GM23338 (cell line): ENCODE data around the gene TMCO4. TPM values are rescaled to one million over a fixed set of nuclear protein-coding genes. Genes with fewer than 3 reads are reported as not detected.

Experiments used
- ATAC-seq: fragments of 200-7000 bp; cut with Tn5 transposase; 3 replicates; pipeline ENCODE4 v1.9.1; 2020
- DNase-seq: peaks from one replicate; pipeline ENCODE4 v3.0.0-alpha.2; 2015; ENCODE audit warnings: low spot score
- H2AFZ ChIP-seq: fragments of 200-600 bp; sonication (generic); 2 replicates; pipeline ENCODE4 v1.8.0; 2016; ENCODE audit warnings: antibody characterized with exemption, mild to moderate bottlenecking, moderate library complexity
- H3F3A ChIP-seq: fragments of 200-600 bp; sonication (generic); replicated peaks from 2 replicates; pipeline ENCODE4 v1.8.0; 2017; ENCODE audit warnings: antibody characterized with exemption, mixed run types, low read depth
- H3K27ac ChIP-seq: fragments of 200-600 bp; sonication (generic); 2 replicates; pipeline ENCODE4 v1.6.1; 2016; ENCODE audit warnings: low read depth
- H3K27me3 ChIP-seq: fragments of 200-600 bp; sonication (generic); 2 replicates; pipeline ENCODE4 v1.8.0; 2016; ENCODE audit warnings: mild to moderate bottlenecking, mixed run types, moderate library complexity; ENCODE audit not compliant: insufficient read depth
- H3K36me3 ChIP-seq: fragments of 200-600 bp; sonication (generic); 2 replicates; pipeline ENCODE4 v1.8.0; 2016; ENCODE audit warnings: mild to moderate bottlenecking; ENCODE audit not compliant: insufficient read depth
- H3K4me1 ChIP-seq: fragments of 200-600 bp; sonication (generic); 2 replicates; pipeline ENCODE4 v1.8.0; 2016; ENCODE audit warnings: mild to moderate bottlenecking, moderate library complexity; ENCODE audit not compliant: insufficient read depth
- H3K4me2 ChIP-seq: fragments of 200-600 bp; sonication (generic); 2 replicates; pipeline ENCODE4 v1.7.1; 2017; ENCODE audit warnings: mixed run types
- H3K4me3 ChIP-seq: fragments of 200-600 bp; sonication (generic); 2 replicates; pipeline ENCODE4 v1.6.1; 2016; ENCODE audit warnings: mixed run types
- H3K79me2 ChIP-seq: fragments of 200-600 bp; sonication (generic); replicated peaks from 2 replicates; pipeline ENCODE4 v1.8.0; 2017; ENCODE audit warnings: mild to moderate bottlenecking; ENCODE audit not compliant: insufficient read depth
- H3K9me2 ChIP-seq: fragments of 200-600 bp; sonication (generic); 2 replicates; pipeline ENCODE4 v1.8.0; 2017; ENCODE audit not compliant: insufficient read depth
- H4K20me1 ChIP-seq: fragments of 200-600 bp; sonication (generic); replicated peaks from 2 replicates; pipeline ENCODE4 v1.8.0; 2017; ENCODE audit warnings: mild to moderate bottlenecking; ENCODE audit not compliant: insufficient read depth
- H3K27ac Mint-ChIP-seq: 2 replicates; pipeline ENCODE4 v1.8.0; 2020; ENCODE audit warnings: inconsistent platforms, mild to moderate bottlenecking, moderate library complexity, mixed read lengths
- H3K27me3 Mint-ChIP-seq: 3 replicates; pipeline ENCODE4 v1.8.0; 2022; ENCODE audit warnings: low read depth, mild to moderate bottlenecking, moderate library complexity, mixed read lengths, inconsistent platforms; ENCODE audit not compliant: insufficient read depth, poor library complexity
- H3K36me3 Mint-ChIP-seq: 3 replicates; pipeline ENCODE4 v1.8.0; 2021; ENCODE audit warnings: low read depth, mild to moderate bottlenecking, inconsistent platforms, moderate library complexity, mixed read lengths
- H3K4me1 Mint-ChIP-seq: 3 replicates; pipeline ENCODE4 v1.8.0; 2020; ENCODE audit warnings: mild to moderate bottlenecking, inconsistent platforms, mixed read lengths
- H3K4me3 Mint-ChIP-seq: 3 replicates; pipeline ENCODE4 v1.8.0; 2021; ENCODE audit warnings: moderate library complexity, mild to moderate bottlenecking, inconsistent platforms, mixed read lengths
- H3K9me3 Mint-ChIP-seq: 3 replicates; pipeline ENCODE4 v1.8.0; 2020; ENCODE audit warnings: moderate library complexity, mild to moderate bottlenecking, inconsistent platforms, mixed read lengths
- CREB1 ChIP-seq: fragments of 250-450 bp; sonication (Bioruptor Pico); IDR thresholded peaks from 2 replicates; pipeline ENCODE4 v1.5.0; 2020; ENCODE audit warnings: low read depth, mild to moderate bottlenecking, moderate library complexity
- CTCF ChIP-seq, 2 experiments: fragments of 200-600 bp in 1 of 2; sonication (generic) in 1 of 2; conservative IDR thresholded peaks; 2 replicates each; pipeline versions ENCODE4 v1.5.1 to v1.6.1; 2016 to 2017; ENCODE audit warnings: antibody characterized with exemption in 2 of 2, low read depth in 2 of 2, mild to moderate bottlenecking in 2 of 2, moderate library complexity in 1 of 2
- ETS1 ChIP-seq: IDR thresholded peaks from 2 replicates; pipeline ENCODE4 v1.6.1; 2016; ENCODE audit warnings: antibody characterized with exemption
- EZH2 ChIP-seq: fragments of 200-600 bp; sonication (generic); IDR thresholded peaks from one replicate; pipeline ENCODE4 v1.8.0; 2017; ENCODE audit warnings: antibody characterized with exemption, mild to moderate bottlenecking, low read depth; ENCODE audit not compliant: unreplicated experiment
- EZH2phosphoT487 ChIP-seq: fragments of 200-600 bp; sonication (generic); IDR thresholded peaks from one replicate; pipeline ENCODE4 v1.8.1; 2018; ENCODE audit warnings: antibody characterized with exemption; ENCODE audit not compliant: unreplicated experiment
- JUNB ChIP-seq: IDR thresholded peaks from one replicate; pipeline ENCODE4 v1.6.1; 2016; ENCODE audit warnings: antibody characterized with exemption; ENCODE audit not compliant: unreplicated experiment
- POLR2AphosphoS5 ChIP-seq: IDR thresholded peaks from 2 replicates; pipeline ENCODE4 v1.6.1; 2016; ENCODE audit warnings: antibody characterized with exemption, low read depth
- REST ChIP-seq: IDR thresholded peaks from one replicate; pipeline ENCODE4 v1.6.1; 2018; ENCODE audit warnings: antibody characterized with exemption; ENCODE audit not compliant: unreplicated experiment
- STAT1 ChIP-seq: IDR thresholded peaks from one replicate; pipeline ENCODE4 v1.6.1; 2016; ENCODE audit warnings: antibody characterized with exemption; ENCODE audit not compliant: unreplicated experiment
- ZNF114 ChIP-seq: fragments of 250-450 bp; sonication (Bioruptor Pico); IDR thresholded peaks from 2 replicates; pipeline ENCODE4 v1.5.0; 2020; ENCODE audit warnings: mild to moderate bottlenecking, moderate library complexity
- ZNF331 ChIP-seq: fragments of 250-450 bp; sonication (Bioruptor Pico); IDR thresholded peaks from 2 replicates; pipeline ENCODE4 v1.5.0; 2020; ENCODE audit warnings: low read depth, mild to moderate bottlenecking, moderate library complexity
- ZNF462 ChIP-seq: fragments of 250-450 bp; sonication (Bioruptor Pico); IDR thresholded peaks from 2 replicates; pipeline ENCODE4 v1.5.0; 2020; ENCODE audit warnings: mild to moderate bottlenecking, moderate library complexity
- polyA plus RNA-seq: library from polyadenylated mRNA; unstranded; fragments of >200 nt; fragmentation: Nextera tagmentation; extraction: Ambion mirVana; gene quantifications from 2 replicates; pipeline ENCODE4 v1.2.1, GENCODE V29; 2016
- total RNA-seq: library from RNA; depleted of rRNA; stranded (reverse); fragments of >200 nt; shearing (Covaris generic); gene quantifications from 2 replicates; pipeline ENCODE4 v1.2.3, GENCODE V29; 2014

The TMCO4 gene
- total and polyA plus RNA-seq, 2 experiments from 2014 or later = 2.6 to 6.9 TPM

- Histone ChIP-seq H3K4me2 (no peak overlapping the region), H3K4me1 (no peaks in the 10 kb centered on the region), H4K20me1 (no peaks in the 10 kb centered on the region; the same call in 1 of the 2 replicates), H3K27me3 (no peaks in the 10 kb centered on the region), H3K27ac (no peak overlapping the region), H3F3A (no peaks in the 10 kb centered on the region), H3K9me2 (no peaks in the 10 kb centered on the region), H3K4me3 (no peak overlapping the region), H3K79me2 (no peaks in the 10 kb centered on the region), H3K36me3 (no peaks in the 10 kb centered on the region), H2AFZ (no peak overlapping the region)
- H3K27me3 Mint-ChIP-seq = peaks cover 2% of the 10 kb centered on the region
- no peak overlapping the region for H3K27ac Mint-ChIP-seq
- TF ChIP-seq ZNF462 (no peak), POLR2AphosphoS5 (no peak), ETS1 (no peak), ZNF331 (CRISPR knock-in tag) (no peak), EZH2phosphoT487 (no peak), JUNB (no peak), CTCF (conservative IDR thresholded peaks at IDR 0.05; ENCODE audit: low read depth in 2 of 2) (no peak), EZH2 (no peak), REST (no peak), STAT1 (no peak), CREB1 (CRISPR knock-in tag) (no peak), ZNF114 (CRISPR knock-in tag) (no peak)
- no peaks in the 10 kb centered on the region for H3K4me1 Mint-ChIP-seq
- ATAC-seq = no peak
- H3K9me3 Mint-ChIP-seq = peaks cover 9% of the 10 kb centered on the region; the same call in 1 of the 3 replicates
- no peaks in the 10 kb centered on the region; the same call in 2 of the 3 replicates for H3K36me3 Mint-ChIP-seq
- DNase-seq = no peak
- no peak overlapping the region for H3K4me3 Mint-ChIP-seq
These were observed 68.3 kb downstream of the TMCO4 start for GRCh38 chr1:19731311-19731821.
